Smooth muscle cell (in vitro differentiated cells): Measurements from ENCODE around the gene GPC3. TPM values are rescaled to one million over a fixed set of nuclear protein-coding genes. Genes with fewer than 3 reads are reported as not detected.

ENCODE experiments used
- DNase-seq: peaks from one replicate; lab custom pipeline; 2025; ENCODE audit not compliant: unreplicated experiment; lab: John Stamatoyannopoulos, UW
- H2AFZ ChIP-seq: fragments of 200-600 bp; sonication (generic); 2 replicates; pipeline ENCODE4 v1.6.0; 2016; ENCODE audit warnings: antibody characterized with exemption, low read depth, mild to moderate bottlenecking
- H3F3A ChIP-seq: fragments of 200-600 bp; sonication (generic); 2 replicates; pipeline ENCODE4 v1.6.0; 2017; ENCODE audit warnings: antibody characterized with exemption, low read depth
- H3K27ac ChIP-seq: fragments of 200-600 bp; sonication (generic); 2 replicates; pipeline ENCODE4 v1.5.1; 2016; ENCODE audit warnings: low read depth, mild to moderate bottlenecking
- H3K27me3 ChIP-seq: fragments of 200-600 bp; sonication (generic); 2 replicates; pipeline ENCODE4 v1.6.1; 2016; ENCODE audit warnings: low read depth, mild to moderate bottlenecking
- H3K36me3 ChIP-seq: fragments of 200-600 bp; sonication (generic); 2 replicates; pipeline ENCODE4 v1.5.1; 2016; ENCODE audit warnings: low read depth
- H3K4me1 ChIP-seq: fragments of 200-600 bp; sonication (generic); 2 replicates; pipeline ENCODE4 v1.5.1; 2016; ENCODE audit warnings: low read depth
- H3K4me2 ChIP-seq: fragments of 200-600 bp; sonication (generic); 2 replicates; pipeline ENCODE4 v1.6.0; 2016; ENCODE audit warnings: mild to moderate bottlenecking
- H3K4me3 ChIP-seq: fragments of 200-600 bp; sonication (generic); 2 replicates; pipeline ENCODE4 v1.5.1; 2016; ENCODE audit warnings: mild to moderate bottlenecking
- H3K79me2 ChIP-seq: fragments of 200-600 bp; sonication (generic); 2 replicates; pipeline ENCODE4 v1.6.0; 2016; ENCODE audit warnings: low read depth, mild to moderate bottlenecking
- H3K9ac ChIP-seq: fragments of 200-600 bp; sonication (generic); 2 replicates; pipeline ENCODE4 v1.6.0; 2016; ENCODE audit warnings: low read depth
- H3K9me3 ChIP-seq: fragments of 200-600 bp; sonication (generic); replicated peaks from 2 replicates; pipeline ENCODE4 v1.5.1; 2016; ENCODE audit warnings: low read depth
- H4K20me1 ChIP-seq: fragments of 200-600 bp; sonication (generic); 2 replicates; pipeline ENCODE4 v1.6.0; 2016; ENCODE audit warnings: low read depth
- WGBS: methylation state at CpG from one replicate; pipeline ENCODE4 v1.1.7; 2016; ENCODE audit warnings: low lambda C conversion rate; 5-methylcytosine and 5-hydroxymethylcytosine counted together
- polyA plus RNA-seq: library from polyadenylated mRNA; unstranded; fragments of >200 nt; fragmentation: Nextera tagmentation; extraction: Ambion mirVana; gene quantifications from 2 replicates; pipeline ENCODE4 v1.2.1, GENCODE V29; 2016
- total RNA-seq: library from RNA; depleted of rRNA; stranded (reverse); fragments of >200 nt; gene quantifications from 2 replicates; pipeline ENCODE4 v1.2.3, GENCODE V29; 2014
- TF ChIP-seq, protein P1 (sequence below): fragments of 200-600 bp; sonication (generic); IDR thresholded peaks from 2 replicates; pipeline ENCODE4 v1.5.1; 2017; ENCODE audit warnings: borderline replicate concordance, mild to moderate bottlenecking, antibody characterized with exemption; ENCODE audit not compliant: insufficient read depth, poor library complexity, severe bottlenecking

Gene GPC3
- total and polyA plus RNA-seq, 2 experiments from 2014 or later: 120 to 191 TPM

DNA sequence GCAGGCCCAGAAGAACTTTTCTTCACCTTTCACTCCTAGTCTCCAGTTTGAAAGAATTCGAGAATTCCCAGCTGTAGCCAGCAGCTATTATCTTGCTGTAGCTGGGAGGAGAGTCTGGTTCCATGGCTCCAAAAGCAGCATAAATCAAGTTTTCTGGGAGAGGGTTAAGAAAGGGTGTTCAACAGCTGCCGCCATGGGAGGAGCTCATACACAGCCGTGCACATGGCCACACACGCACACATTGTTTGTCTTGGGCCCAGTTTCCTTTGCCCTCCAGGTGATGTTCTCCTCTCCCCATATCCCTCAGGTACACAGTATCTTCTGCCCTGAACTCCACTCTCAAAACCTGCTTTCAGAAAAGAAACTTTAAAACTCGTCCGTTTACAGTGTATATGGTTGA is 4.1 kb upstream of the GPC3 start:
- no peak overlapping the region for H2AFZ ChIP-seq
- no peaks in the 10 kb centered on the region for H3F3A ChIP-seq
- no peaks in the 10 kb centered on the region for H3K27me3 ChIP-seq
- H3K9ac ChIP-seq: no peak overlapping the region
- peaks cover 3% of the 10 kb centered on the region for H3K4me1 ChIP-seq
- TF ChIP-seq, protein P1, sequence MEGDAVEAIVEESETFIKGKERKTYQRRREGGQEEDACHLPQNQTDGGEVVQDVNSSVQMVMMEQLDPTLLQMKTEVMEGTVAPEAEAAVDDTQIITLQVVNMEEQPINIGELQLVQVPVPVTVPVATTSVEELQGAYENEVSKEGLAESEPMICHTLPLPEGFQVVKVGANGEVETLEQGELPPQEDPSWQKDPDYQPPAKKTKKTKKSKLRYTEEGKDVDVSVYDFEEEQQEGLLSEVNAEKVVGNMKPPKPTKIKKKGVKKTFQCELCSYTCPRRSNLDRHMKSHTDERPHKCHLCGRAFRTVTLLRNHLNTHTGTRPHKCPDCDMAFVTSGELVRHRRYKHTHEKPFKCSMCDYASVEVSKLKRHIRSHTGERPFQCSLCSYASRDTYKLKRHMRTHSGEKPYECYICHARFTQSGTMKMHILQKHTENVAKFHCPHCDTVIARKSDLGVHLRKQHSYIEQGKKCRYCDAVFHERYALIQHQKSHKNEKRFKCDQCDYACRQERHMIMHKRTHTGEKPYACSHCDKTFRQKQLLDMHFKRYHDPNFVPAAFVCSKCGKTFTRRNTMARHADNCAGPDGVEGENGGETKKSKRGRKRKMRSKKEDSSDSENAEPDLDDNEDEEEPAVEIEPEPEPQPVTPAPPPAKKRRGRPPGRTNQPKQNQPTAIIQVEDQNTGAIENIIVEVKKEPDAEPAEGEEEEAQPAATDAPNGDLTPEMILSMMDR: no peak
- peak overlapping the region; percentile 63 for H3K27ac ChIP-seq
- no peak for DNase-seq
- WGBS: 64% methylated on average over 6 of the region's 6 CpGs
- no peak overlapping the region for H3K4me3 ChIP-seq
- no peaks in the 10 kb centered on the region for H4K20me1 ChIP-seq
- no peaks in the 10 kb centered on the region for H3K79me2 ChIP-seq
- H3K36me3 ChIP-seq: no peaks in the 10 kb centered on the region
- H3K4me2 ChIP-seq: no peak overlapping the region
- no peaks in the 10 kb centered on the region for H3K9me3 ChIP-seq

DNA sequence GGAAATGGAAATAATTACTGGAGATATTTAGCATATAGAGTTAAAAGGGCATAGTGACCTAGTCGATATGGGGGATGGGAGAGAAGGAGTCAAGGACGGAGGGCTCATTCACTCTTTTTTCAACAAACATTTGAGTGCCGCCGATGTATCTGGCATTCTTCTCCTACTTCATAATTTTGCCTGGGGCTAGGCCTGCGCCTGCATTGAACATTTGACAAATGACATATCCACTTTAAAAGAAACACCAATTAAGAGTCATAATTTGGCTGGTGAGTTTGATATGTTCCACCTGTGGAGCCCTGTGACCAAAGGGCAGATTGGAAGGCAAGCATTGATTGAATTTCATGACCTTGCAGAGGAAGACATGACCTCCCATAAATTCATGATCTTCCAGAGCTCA is 2.6 kb upstream of the GPC3 start:
- H3K27ac ChIP-seq: peak overlapping the region; percentile 63
- 83% methylated on average over 5 of the region's 5 CpGs for WGBS
- H4K20me1 ChIP-seq: no peaks in the 10 kb centered on the region
- no peak for DNase-seq
- no peaks in the 10 kb centered on the region for H3F3A ChIP-seq
- no peaks in the 10 kb centered on the region for H3K9me3 ChIP-seq
- no peaks in the 10 kb centered on the region for H3K79me2 ChIP-seq
- H3K4me2 ChIP-seq: no peak overlapping the region
- H3K27me3 ChIP-seq: no peaks in the 10 kb centered on the region
- H3K36me3 ChIP-seq: no peaks in the 10 kb centered on the region
- peaks cover 3% of the 10 kb centered on the region for H3K4me1 ChIP-seq
- no peak overlapping the region for H3K4me3 ChIP-seq
- H3K9ac ChIP-seq: no peak overlapping the region
- H2AFZ ChIP-seq: no peak overlapping the region
- TF ChIP-seq, protein P1: no peak

DNA sequence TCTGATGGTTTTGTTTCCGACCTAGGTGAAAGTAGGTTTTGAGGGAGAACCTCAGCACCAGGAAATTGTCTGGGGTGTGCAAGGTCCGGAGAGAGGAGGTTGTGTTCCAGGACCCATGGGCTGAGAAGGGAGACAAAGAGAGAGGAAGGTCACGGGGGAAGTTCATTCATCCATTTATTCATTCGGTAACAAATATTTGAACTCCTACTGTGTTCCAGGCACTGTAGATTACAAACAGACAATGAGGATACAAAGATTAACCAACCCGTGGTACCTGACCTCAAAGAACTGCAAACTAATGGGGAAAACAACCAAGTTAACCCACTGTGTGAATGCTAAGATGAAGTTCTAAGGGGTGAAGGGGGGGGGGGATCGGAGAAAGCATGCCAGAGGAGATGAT is 1.8 kb upstream of the GPC3 start:
- TF ChIP-seq, protein P1: no peak
- no peaks in the 10 kb centered on the region for H3F3A ChIP-seq
- H3K4me2 ChIP-seq: no peak overlapping the region
- no peak overlapping the region for H3K9ac ChIP-seq
- H4K20me1 ChIP-seq: no peaks in the 10 kb centered on the region
- H3K27ac ChIP-seq: no peak overlapping the region
- peaks cover 4% of the 10 kb centered on the region for H3K4me1 ChIP-seq
- H3K9me3 ChIP-seq: no peaks in the 10 kb centered on the region
- no peaks in the 10 kb centered on the region for H3K27me3 ChIP-seq
- H3K4me3 ChIP-seq: no peak overlapping the region
- WGBS: 79% methylated on average over 6 of the region's 6 CpGs
- DNase-seq: no peak
- H2AFZ ChIP-seq: no peak overlapping the region
- H3K36me3 ChIP-seq: no peaks in the 10 kb centered on the region
- H3K79me2 ChIP-seq: no peaks in the 10 kb centered on the region

DNA sequence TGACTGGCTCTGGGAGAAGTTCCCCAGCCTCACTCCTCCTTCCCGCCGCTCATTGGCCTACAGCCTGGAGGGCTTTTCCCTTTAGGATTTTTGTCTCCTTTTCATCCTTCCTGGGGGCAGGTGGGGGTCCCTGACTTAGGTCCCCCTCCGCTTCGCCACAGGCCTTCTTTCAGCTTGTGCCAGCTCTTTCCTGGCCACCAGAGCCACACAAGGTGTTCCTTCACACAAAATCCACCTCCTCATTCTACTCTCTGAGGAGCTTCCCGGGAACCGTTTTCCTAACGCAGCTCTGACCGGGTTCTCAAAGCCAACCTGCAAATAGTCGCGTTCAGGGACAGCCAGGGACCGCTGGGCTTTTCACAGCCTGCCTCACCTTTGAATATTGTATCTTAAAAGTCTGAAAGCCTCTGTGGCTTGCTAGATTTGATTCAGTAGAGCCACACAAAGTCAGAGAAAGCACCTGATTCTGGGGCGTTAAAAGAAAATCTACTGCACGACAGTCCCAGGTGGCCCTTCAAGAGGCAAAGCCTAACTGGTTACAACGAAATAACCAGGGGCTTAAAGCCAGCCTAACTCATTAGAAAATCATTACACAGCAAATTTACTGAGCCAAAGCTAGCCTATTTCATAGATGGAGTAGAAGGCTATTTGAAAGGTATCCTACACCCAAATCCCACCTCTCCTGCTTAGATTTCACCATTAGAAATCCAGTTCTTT is 731 bp upstream of the GPC3 start:
- H2AFZ ChIP-seq: peak overlapping the region; percentile 46
- peak overlapping the region; percentile 44 for H3K4me3 ChIP-seq
- H3F3A ChIP-seq: no peaks in the 10 kb centered on the region
- TF ChIP-seq, protein P1: no peak
- H3K27me3 ChIP-seq: no peaks in the 10 kb centered on the region
- no peaks in the 10 kb centered on the region for H3K79me2 ChIP-seq
- H4K20me1 ChIP-seq: no peaks in the 10 kb centered on the region
- no peak overlapping the region for H3K9ac ChIP-seq
- H3K36me3 ChIP-seq: no peaks in the 10 kb centered on the region
- H3K4me1 ChIP-seq: peaks cover 6% of the 10 kb centered on the region
- peak overlapping the region; percentile 73 for H3K4me2 ChIP-seq
- WGBS: 49% methylated on average over 14 of the region's 14 CpGs
- DNase-seq: no peak
- no peak overlapping the region for H3K27ac ChIP-seq
- H3K9me3 ChIP-seq: no peaks in the 10 kb centered on the region
